ENCODE data around the gene FBXO24. TPM values are rescaled to one million over a fixed set of nuclear protein-coding genes. Genes with fewer than 3 reads are reported as not detected.

FBXO24 gene
- total and polyA plus RNA-seq, 9 of the 15 experiments (the other 6 are each of a cell fraction or from before 2014, with no cell fraction given) = 0.17 to 0.95 (median 0.50) TPM

DNA sequence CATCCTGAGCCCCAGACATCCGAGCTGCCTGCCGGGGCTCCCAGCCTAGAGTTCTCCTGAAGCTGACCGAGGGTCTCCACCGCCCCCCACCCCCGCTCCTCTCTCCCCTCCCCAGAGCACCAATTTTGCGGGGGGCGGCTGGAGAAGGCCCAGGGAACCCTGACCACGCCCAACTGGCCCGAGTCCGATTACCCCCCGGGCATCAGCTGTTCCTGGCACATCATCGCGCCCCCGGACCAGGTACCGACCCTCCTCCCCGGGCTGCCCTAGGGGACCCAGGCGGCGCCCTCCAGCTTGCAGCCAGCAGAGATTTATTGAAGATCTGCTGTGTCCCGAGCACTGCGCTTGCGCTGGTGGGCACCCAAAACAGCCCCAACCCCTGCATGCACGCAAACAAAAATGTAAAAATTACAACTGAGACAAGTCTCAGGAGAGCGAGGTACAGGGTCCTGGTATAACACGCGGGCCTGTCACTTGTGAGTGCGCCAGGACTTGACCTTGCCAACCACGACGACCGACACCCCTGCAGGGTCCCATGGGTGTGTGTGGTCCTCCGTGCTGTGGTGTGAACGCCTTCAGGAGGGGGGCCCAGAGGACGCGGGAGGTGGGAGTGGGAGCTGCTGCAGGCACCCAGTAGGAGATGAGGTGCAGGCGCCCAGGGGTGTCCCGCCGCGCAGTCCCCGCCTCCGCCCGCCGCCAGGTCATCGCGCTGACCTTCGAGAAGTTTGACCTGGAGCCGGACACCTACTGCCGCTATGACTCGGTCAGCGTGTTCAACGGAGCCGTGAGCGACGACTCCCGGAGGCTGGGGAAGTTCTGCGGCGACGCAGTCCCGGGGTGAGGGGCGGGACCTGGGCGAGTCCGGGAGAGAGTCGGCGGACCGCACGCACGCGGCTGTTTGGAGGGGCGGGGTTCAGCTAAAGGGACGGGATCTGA, 19.1 kb downstream of the FBXO24 start (continued):
- TF ChIP-seq CBX1 (IDR thresholded peaks at IDR 0.05; ENCODE audit: low read depth) = peak; percentile 12; the same call in 1 of the 2 replicates
- TF ChIP-seq KDM1A (IDR thresholded peaks at IDR 0.05) = peak in 1 of 2 experiments; percentile 62; a peak in 3 of 4 replicates
- TF ChIP-seq ZNF699 (CRISPR knock-in tag; IDR thresholded peaks at IDR 0.05; ENCODE audit: insufficient replicate concordance) = no peak
- TF ChIP-seq FOS (IDR thresholded peaks at IDR 0.05; ENCODE audit: extremely low read depth, insufficient read length) = no peak
- no peak for TF ChIP-seq NCOR1 (IDR thresholded peaks at IDR 0.05)
- TF ChIP-seq, protein P1, sequence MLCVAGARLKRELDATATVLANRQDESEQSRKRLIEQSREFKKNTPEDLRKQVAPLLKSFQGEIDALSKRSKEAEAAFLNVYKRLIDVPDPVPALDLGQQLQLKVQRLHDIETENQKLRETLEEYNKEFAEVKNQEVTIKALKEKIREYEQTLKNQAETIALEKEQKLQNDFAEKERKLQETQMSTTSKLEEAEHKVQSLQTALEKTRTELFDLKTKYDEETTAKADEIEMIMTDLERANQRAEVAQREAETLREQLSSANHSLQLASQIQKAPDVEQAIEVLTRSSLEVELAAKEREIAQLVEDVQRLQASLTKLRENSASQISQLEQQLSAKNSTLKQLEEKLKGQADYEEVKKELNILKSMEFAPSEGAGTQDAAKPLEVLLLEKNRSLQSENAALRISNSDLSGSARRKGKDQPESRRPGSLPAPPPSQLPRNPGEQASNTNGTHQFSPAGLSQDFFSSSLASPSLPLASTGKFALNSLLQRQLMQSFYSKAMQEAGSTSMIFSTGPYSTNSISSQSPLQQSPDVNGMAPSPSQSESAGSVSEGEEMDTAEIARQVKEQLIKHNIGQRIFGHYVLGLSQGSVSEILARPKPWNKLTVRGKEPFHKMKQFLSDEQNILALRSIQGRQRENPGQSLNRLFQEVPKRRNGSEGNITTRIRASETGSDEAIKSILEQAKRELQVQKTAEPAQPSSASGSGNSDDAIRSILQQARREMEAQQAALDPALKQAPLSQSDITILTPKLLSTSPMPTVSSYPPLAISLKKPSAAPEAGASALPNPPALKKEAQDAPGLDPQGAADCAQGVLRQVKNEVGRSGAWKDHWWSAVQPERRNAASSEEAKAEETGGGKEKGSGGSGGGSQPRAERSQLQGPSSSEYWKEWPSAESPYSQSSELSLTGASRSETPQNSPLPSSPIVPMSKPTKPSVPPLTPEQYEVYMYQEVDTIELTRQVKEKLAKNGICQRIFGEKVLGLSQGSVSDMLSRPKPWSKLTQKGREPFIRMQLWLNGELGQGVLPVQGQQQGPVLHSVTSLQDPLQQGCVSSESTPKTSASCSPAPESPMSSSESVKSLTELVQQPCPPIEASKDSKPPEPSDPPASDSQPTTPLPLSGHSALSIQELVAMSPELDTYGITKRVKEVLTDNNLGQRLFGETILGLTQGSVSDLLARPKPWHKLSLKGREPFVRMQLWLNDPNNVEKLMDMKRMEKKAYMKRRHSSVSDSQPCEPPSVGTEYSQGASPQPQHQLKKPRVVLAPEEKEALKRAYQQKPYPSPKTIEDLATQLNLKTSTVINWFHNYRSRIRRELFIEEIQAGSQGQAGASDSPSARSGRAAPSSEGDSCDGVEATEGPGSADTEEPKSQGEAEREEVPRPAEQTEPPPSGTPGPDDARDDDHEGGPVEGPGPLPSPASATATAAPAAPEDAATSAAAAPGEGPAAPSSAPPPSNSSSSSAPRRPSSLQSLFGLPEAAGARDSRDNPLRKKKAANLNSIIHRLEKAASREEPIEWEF (CRISPR knock-in tag; IDR thresholded peaks at IDR 0.05) = no peak
- 0 out of 2 replicates have a peak, but pooled peaks have one; percentile 44 for TF ChIP-seq ZNF766 (CRISPR knock-in tag; conservative IDR thresholded peaks at IDR 0.05)
- no peak for TF ChIP-seq ZNF133 (CRISPR knock-in tag; IDR thresholded peaks at IDR 0.05)
- no peak for TF ChIP-seq NR1H2 (CRISPR knock-in tag; IDR thresholded peaks at IDR 0.05)
- TF ChIP-seq COPS2 (conservative IDR thresholded peaks at IDR 0.05) = no peak
- TF ChIP-seq PHF20 (IDR thresholded peaks at IDR 0.05; ENCODE audit: partially characterized antibody) = no peak
- TF ChIP-seq DMBX1 (CRISPR knock-in tag; IDR thresholded peaks at IDR 0.05; ENCODE audit: borderline replicate concordance) = no peak
- no peak for TF ChIP-seq FOXM1 (IDR thresholded peaks at IDR 0.05; ENCODE audit: low read depth)
- 0 out of 2 replicates have a peak, but pooled peaks have one; percentile 10 for TF ChIP-seq FOXM1 (CRISPR knock-in tag; IDR thresholded peaks at IDR 0.05; ENCODE audit: low read depth)
- TF ChIP-seq ZEB2 (IDR thresholded peaks at IDR 0.05) = 0 out of 2 replicates have a peak, but pooled peaks have one; percentile 6
- no peak for TF ChIP-seq NR2C2 (CRISPR knock-in tag; IDR thresholded peaks at IDR 0.05)
- peak; percentile 68 for TF ChIP-seq NR2C2 (tag; IDR thresholded peaks at IDR 0.05)
- peak; percentile 50; the same call in 1 of the 2 replicates for TF ChIP-seq EGR1 (conservative IDR thresholded peaks at IDR 0.05)
- TF ChIP-seq, protein P2, sequence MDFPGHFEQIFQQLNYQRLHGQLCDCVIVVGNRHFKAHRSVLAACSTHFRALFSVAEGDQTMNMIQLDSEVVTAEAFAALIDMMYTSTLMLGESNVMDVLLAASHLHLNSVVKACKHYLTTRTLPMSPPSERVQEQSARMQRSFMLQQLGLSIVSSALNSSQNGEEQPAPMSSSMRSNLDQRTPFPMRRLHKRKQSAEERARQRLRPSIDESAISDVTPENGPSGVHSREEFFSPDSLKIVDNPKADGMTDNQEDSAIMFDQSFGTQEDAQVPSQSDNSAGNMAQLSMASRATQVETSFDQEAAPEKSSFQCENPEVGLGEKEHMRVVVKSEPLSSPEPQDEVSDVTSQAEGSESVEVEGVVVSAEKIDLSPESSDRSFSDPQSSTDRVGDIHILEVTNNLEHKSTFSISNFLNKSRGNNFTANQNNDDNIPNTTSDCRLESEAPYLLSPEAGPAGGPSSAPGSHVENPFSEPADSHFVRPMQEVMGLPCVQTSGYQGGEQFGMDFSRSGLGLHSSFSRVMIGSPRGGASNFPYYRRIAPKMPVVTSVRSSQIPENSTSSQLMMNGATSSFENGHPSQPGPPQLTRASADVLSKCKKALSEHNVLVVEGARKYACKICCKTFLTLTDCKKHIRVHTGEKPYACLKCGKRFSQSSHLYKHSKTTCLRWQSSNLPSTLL (IDR thresholded peaks at IDR 0.05) = 0 out of 2 replicates have a peak, but pooled peaks have one; percentile 1
- TF ChIP-seq PCBP1 (IDR thresholded peaks at IDR 0.05; ENCODE audit: low read depth, low read length, poor library complexity, severe bottlenecking) = peak; percentile 6
- TF ChIP-seq, protein P3, sequence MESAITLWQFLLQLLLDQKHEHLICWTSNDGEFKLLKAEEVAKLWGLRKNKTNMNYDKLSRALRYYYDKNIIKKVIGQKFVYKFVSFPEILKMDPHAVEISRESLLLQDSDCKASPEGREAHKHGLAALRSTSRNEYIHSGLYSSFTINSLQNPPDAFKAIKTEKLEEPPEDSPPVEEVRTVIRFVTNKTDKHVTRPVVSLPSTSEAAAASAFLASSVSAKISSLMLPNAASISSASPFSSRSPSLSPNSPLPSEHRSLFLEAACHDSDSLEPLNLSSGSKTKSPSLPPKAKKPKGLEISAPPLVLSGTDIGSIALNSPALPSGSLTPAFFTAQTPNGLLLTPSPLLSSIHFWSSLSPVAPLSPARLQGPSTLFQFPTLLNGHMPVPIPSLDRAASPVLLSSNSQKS (CRISPR knock-in tag; IDR thresholded peaks at IDR 0.05) = no peak
